ENCODE results near the gene MACROD2.
A peak's percentile ranks its signal among the peaks of the same experiment; 100 is the strongest.

The MACROD2 gene

GRCh38 chr20:14343491-14344065, 348.3 kb downstream of the MACROD2 start:
- ChIA-PET CTCF (interaction anchor here (0.6 kb wide), 1 partner anchor 150 kb away, joined by 3 read pairs; no protein-coding TSS in a partner anchor), POLR2A (ENCODE audit: low non-redundant PET) (no interaction called here)
- no peak overlapping the region for H3K27ac ChIP-seq
- TF ChIP-seq, protein P1, sequence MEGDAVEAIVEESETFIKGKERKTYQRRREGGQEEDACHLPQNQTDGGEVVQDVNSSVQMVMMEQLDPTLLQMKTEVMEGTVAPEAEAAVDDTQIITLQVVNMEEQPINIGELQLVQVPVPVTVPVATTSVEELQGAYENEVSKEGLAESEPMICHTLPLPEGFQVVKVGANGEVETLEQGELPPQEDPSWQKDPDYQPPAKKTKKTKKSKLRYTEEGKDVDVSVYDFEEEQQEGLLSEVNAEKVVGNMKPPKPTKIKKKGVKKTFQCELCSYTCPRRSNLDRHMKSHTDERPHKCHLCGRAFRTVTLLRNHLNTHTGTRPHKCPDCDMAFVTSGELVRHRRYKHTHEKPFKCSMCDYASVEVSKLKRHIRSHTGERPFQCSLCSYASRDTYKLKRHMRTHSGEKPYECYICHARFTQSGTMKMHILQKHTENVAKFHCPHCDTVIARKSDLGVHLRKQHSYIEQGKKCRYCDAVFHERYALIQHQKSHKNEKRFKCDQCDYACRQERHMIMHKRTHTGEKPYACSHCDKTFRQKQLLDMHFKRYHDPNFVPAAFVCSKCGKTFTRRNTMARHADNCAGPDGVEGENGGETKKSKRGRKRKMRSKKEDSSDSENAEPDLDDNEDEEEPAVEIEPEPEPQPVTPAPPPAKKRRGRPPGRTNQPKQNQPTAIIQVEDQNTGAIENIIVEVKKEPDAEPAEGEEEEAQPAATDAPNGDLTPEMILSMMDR (conservative IDR thresholded peaks at IDR 0.05; ENCODE audit: low read depth), result no peak
- no peak for DNase-seq (ENCODE audit: low spot score)

- CTCF ChIA-PET, result interaction anchor here (0.6 kb wide), 2 partner anchors 44 to 158 kb away, joined by 3 to 5 read pairs; no protein-coding TSS in a partner anchor
- no peak for DNase-seq (ENCODE audit: low spot score)
- no peak overlapping the region for H3K27ac ChIP-seq
- TF ChIP-seq, protein P1 (conservative IDR thresholded peaks at IDR 0.05; ENCODE audit: low read depth), result no peak
- POLR2A ChIA-PET (ENCODE audit: low non-redundant PET), result no interaction called here
Observed at GRCh38 chr20:14344746-14345145, 349.4 kb downstream of the MACROD2 start.

DNA sequence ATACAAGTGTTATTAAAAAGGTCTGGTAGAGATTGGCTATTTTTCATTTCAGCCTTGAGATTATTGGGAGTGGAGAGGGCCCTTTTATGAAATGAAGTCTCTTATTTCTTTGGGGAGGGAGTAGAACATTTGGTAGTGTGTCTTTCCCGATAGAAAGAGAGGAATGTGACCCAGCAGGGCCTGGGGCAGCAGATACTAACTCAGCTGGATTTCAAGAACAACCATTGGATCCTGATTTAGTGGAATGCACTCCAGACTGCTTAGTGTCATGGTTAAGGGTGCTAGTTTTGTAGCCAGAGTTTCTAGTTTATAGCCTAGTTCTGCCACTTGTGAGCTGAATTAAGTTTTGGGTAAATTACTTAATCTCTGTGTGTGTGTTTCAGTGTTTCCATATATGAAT, 360.5 kb downstream of the MACROD2 start:
- CTCF ChIA-PET, result interaction anchor here (0.6 kb wide), 1 partner anchor 1176 kb away, joined by 3 read pairs; no protein-coding TSS in a partner anchor
- TF ChIP-seq, protein P1 (conservative IDR thresholded peaks at IDR 0.05; ENCODE audit: low read depth), result no peak
- POLR2A ChIA-PET (ENCODE audit: low non-redundant PET), result no interaction called here
- DNase-seq (ENCODE audit: low spot score), result no peak
- H3K27ac ChIP-seq, result no peak overlapping the region

- ChIA-PET POLR2A (ENCODE audit: low non-redundant PET) (no interaction called here), CTCF (interaction anchor here (0.7 kb wide), 1 partner anchor 18 kb away, joined by 3 read pairs; no protein-coding TSS in a partner anchor)
- no peak overlapping the region for H3K27ac ChIP-seq
- DNase-seq (ENCODE audit: low spot score), result peak; percentile 6
- TF ChIP-seq, protein P1 (conservative IDR thresholded peaks at IDR 0.05; ENCODE audit: low read depth), result no peak
Observed at GRCh38 chr20:14360416-14360815, 365.1 kb downstream of the MACROD2 start.

- TF ChIP-seq, protein P1 (conservative IDR thresholded peaks at IDR 0.05; ENCODE audit: low read depth), result no peak
- POLR2A ChIA-PET (ENCODE audit: low non-redundant PET), result no interaction called here
- CTCF ChIA-PET, result interaction anchor here (0.6 kb wide), 2 partner anchors 20 to 594 kb away, joined by 3 read pairs; no protein-coding TSS in a partner anchor
- no peak for DNase-seq (ENCODE audit: low spot score)
- H3K27ac ChIP-seq, result no peak overlapping the region
Observed at GRCh38 chr20:14361509-14362345, 366.4 kb downstream of the MACROD2 start.

DNA sequence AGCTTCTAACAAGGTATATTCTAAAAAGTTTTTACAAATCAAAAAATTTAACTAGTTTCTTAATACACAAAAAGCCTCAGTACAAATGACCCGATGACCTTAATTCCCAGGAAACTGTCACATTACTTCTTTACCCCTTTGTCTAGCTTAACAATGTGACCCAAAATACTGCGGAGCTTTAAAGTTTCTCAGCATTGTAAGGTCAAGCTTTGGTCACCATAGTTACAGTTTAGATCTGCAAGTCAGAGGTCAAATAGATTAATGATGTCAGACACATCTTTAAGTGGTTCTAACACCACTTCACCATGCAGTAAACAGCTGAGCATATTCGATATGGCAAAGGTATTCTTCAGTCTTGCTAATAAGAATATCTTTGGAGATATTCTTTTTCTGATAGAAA, 378.9 kb downstream of the MACROD2 start:
- no peak overlapping the region for H3K27ac ChIP-seq
- POLR2A ChIA-PET (ENCODE audit: low non-redundant PET), result no interaction called here
- CTCF ChIA-PET, result interaction anchor here (1.1 kb wide), 1 partner anchor 10 kb away, joined by 3 read pairs; no protein-coding TSS in a partner anchor
- TF ChIP-seq, protein P1 (conservative IDR thresholded peaks at IDR 0.05; ENCODE audit: low read depth), result no peak
- DNase-seq (ENCODE audit: low spot score), result no peak
